IMR-90 (cell line): ENCODE measurements around the gene CHCHD1. TPM values are rescaled to one million over a fixed set of nuclear protein-coding genes. Genes with fewer than 3 reads are reported as not detected.

Experiments
- ATAC-seq: fragments of 200-7000 bp; cut with Tn5 transposase; 2 replicates; pipeline ENCODE4 v1.9.1; 2020; ENCODE audit warnings: low read depth, mild to moderate bottlenecking, moderate library complexity
- BruUV-seq: library from RNA; stranded (reverse); fragments of 400-500 nt; replicated peaks from 2 replicates; lab custom pipeline; 2021; lab: Mats Ljungman, UMichigan
- CTCF ChIA-PET: fragments of 300-600 bp; formaldehyde crosslinking; extraction: SDS; loops from one replicate; lab custom pipeline; 2021; ENCODE audit warnings: antibody characterized with exemption; lab: Yijun Ruan, JAX
- POLR2A ChIA-PET: fragments of 300-600 bp; sonication (Branson Sonifier 250); formaldehyde crosslinking; loops from one replicate; lab custom pipeline; 2022; ENCODE audit warnings: antibody characterized with exemption; ENCODE audit not compliant: unreplicated experiment; lab: Charles Lee
- DNase-seq: peaks from one replicate; pipeline ENCODE4 v3.0.0; 2013
- H2AFZ ChIP-seq: replicated peaks from 2 replicates; pipeline ENCODE3; 2013; ENCODE audit warnings: low read length, mild to moderate bottlenecking; ENCODE audit not compliant: poor library complexity
- H2AK5ac ChIP-seq: 2 replicates; pipeline ENCODE4 v1.6.1; 2013; ENCODE audit warnings: low read depth, low read length, inconsistent platforms
- H2AK9ac ChIP-seq: replicated peaks from 2 replicates; pipeline ENCODE3; 2013; ENCODE audit warnings: mild to moderate bottlenecking, low read depth, low read length, moderate library complexity; ENCODE audit not compliant: poor library complexity
- H2BK120ac ChIP-seq: 2 replicates; pipeline ENCODE4 v1.6.1; 2013; ENCODE audit warnings: low read depth, low read length, inconsistent platforms
- H2BK15ac ChIP-seq: 3 replicates; pipeline ENCODE4 v1.6.1; 2013; ENCODE audit warnings: low read depth, low read length, inconsistent platforms
- H2BK20ac ChIP-seq: 2 replicates; pipeline ENCODE4 v1.6.1; 2013; ENCODE audit warnings: low read depth, mild to moderate bottlenecking, inconsistent platforms, low read length, moderate library complexity
- H2BK5ac ChIP-seq: 2 replicates; pipeline ENCODE4 v1.6.1; 2013; ENCODE audit warnings: mild to moderate bottlenecking, low read depth, low read length, inconsistent platforms; ENCODE audit not compliant: poor library complexity, severe bottlenecking
- H3K14ac ChIP-seq: replicated peaks from 2 replicates; pipeline ENCODE4 v1.6.1; 2013; ENCODE audit warnings: low read depth, low read length, inconsistent platforms
- H3K18ac ChIP-seq: 2 replicates; pipeline ENCODE4 v1.6.1; 2013; ENCODE audit warnings: low read depth, low read length, control low read depth
- H3K23ac ChIP-seq: 2 replicates; pipeline ENCODE4 v1.6.1; 2013; ENCODE audit warnings: low read depth, low read length, inconsistent platforms
- H3K27ac ChIP-seq: 2 replicates; pipeline ENCODE4 v1.5.1; 2013; ENCODE audit warnings: mild to moderate bottlenecking, control low read depth, low read length; ENCODE audit not compliant: insufficient read depth
- H3K27me3 ChIP-seq: 2 replicates; pipeline ENCODE4 v1.6.1; 2013; ENCODE audit warnings: low read length; ENCODE audit not compliant: control insufficient read depth, insufficient read depth
- H3K36me3 ChIP-seq: 2 replicates; pipeline ENCODE4 v1.6.1; 2013; ENCODE audit warnings: low read length, mixed read lengths; ENCODE audit not compliant: control insufficient read depth, insufficient read depth
- H3K4ac ChIP-seq: 2 replicates; pipeline ENCODE4 v1.6.1; 2013; ENCODE audit warnings: low read depth, low read length, inconsistent platforms
- H3K4me1 ChIP-seq: 2 replicates; pipeline ENCODE4 v1.6.1; 2013; ENCODE audit warnings: low read length, mixed read lengths; ENCODE audit not compliant: control insufficient read depth, insufficient read depth
- H3K4me2 ChIP-seq: 2 replicates; pipeline ENCODE4 v1.6.1; 2013; ENCODE audit warnings: low read depth, mild to moderate bottlenecking, control low read depth, low read length, moderate library complexity
- H3K4me3 ChIP-seq: 2 replicates; pipeline ENCODE4 v1.5.1; 2013; ENCODE audit warnings: low read depth, mild to moderate bottlenecking, control low read depth, low read length, moderate library complexity; ENCODE audit not compliant: insufficient read depth
- H3K56ac ChIP-seq: 2 replicates; pipeline ENCODE4 v1.6.1; 2013; ENCODE audit warnings: low read length, inconsistent platforms; ENCODE audit not compliant: insufficient read depth; ENCODE audit errors: extremely low read depth
- H3K79me1 ChIP-seq, 2 experiments: 2 replicates each; pipeline ENCODE4 v1.6.1; 2013; ENCODE audit warnings: low read length in 2 of 2, inconsistent platforms in 1 of 2, low read depth in 1 of 2
- H3K9ac ChIP-seq: 2 replicates; pipeline ENCODE4 v1.6.1; 2013; ENCODE audit warnings: low read depth, low read length, control low read depth
- H3K9me1 ChIP-seq: 2 replicates; pipeline ENCODE4 v1.6.1; 2013; ENCODE audit warnings: low read length, inconsistent platforms; ENCODE audit not compliant: insufficient read depth
- H3K9me3 ChIP-seq: 2 replicates; pipeline ENCODE4 v1.6.1; 2013; ENCODE audit warnings: low read length; ENCODE audit not compliant: control insufficient read depth, insufficient read depth
- H4K20me1 ChIP-seq: 2 replicates; pipeline ENCODE4 v1.6.1; 2013; ENCODE audit warnings: low read length, inconsistent platforms; ENCODE audit not compliant: insufficient read depth
- H4K5ac ChIP-seq: 2 replicates; pipeline ENCODE4 v1.6.1; 2013; ENCODE audit warnings: mild to moderate bottlenecking, low read depth, low read length, control low read depth
- H4K8ac ChIP-seq, 2 experiments: 2 replicates each; pipeline ENCODE4 v1.6.1; 2013; ENCODE audit warnings: low read depth in 2 of 2, low read length in 2 of 2, control low read depth in 1 of 2, inconsistent platforms in 1 of 2
- H4K91ac ChIP-seq: 2 replicates; pipeline ENCODE4 v1.6.1; 2013; ENCODE audit warnings: low read depth, low read length, inconsistent platforms; ENCODE audit not compliant: insufficient read depth
- BHLHE40 ChIP-seq: fragments of 150-350 bp; IDR thresholded peaks from 2 replicates; pipeline ENCODE4 v1.6.1; 2016; ENCODE audit warnings: mild to moderate bottlenecking, low read depth, low read length
- CHD1 ChIP-seq: IDR thresholded peaks from 2 replicates; pipeline ENCODE4 v1.6.1; 2012; ENCODE audit warnings: low read depth, low read length, improper control_type of control experiment
- ELK1 ChIP-seq: fragments of 150-350 bp; IDR thresholded peaks from 2 replicates; pipeline ENCODE4 v1.6.1; 2016; ENCODE audit warnings: low read depth, mild to moderate bottlenecking, low read length, moderate library complexity, borderline replicate concordance
- MAZ ChIP-seq: IDR thresholded peaks from 2 replicates; pipeline ENCODE4 v1.6.1; 2012; ENCODE audit warnings: low read depth, mild to moderate bottlenecking, low read length, improper control_type of control experiment, moderate library complexity, borderline replicate concordance
- MXI1 ChIP-seq: IDR thresholded peaks from 2 replicates; pipeline ENCODE4 v1.6.1; 2012; ENCODE audit warnings: low read depth, mild to moderate bottlenecking, low read length, moderate library complexity, borderline replicate concordance
- RCOR1 ChIP-seq: IDR thresholded peaks from 2 replicates; pipeline ENCODE4 v1.6.1; 2012; ENCODE audit warnings: mild to moderate bottlenecking, low read length, improper control_type of control experiment; ENCODE audit not compliant: insufficient replicate concordance
- WGBS, 2 experiments: methylation state at CpG; one replicate each; pipeline versions ENCODE4 v1.1.5 to v1.1.7; 2013; ENCODE audit warnings: missing lambda C conversion rate in 2 of 2; ENCODE audit not compliant: insufficient read length in 1 of 2; ENCODE audit errors: extremely low coverage in 2 of 2; 5-methylcytosine and 5-hydroxymethylcytosine counted together
- dilution Hi-C: fragments of 300-500 bp; cut with HindIII; formaldehyde crosslinking; loops from one replicate; pipeline ENCODE4 v1.14.3; 2018; ENCODE audit warnings: low sequenced_read_pairs; ENCODE audit not compliant: unreplicated experiment
- in situ Hi-C: fragments of 300-500 bp; cut with MboI; formaldehyde crosslinking; loops from 3 replicates; pipeline ENCODE4 v1.14.3; 2019; ENCODE audit warnings: low sequenced_read_pairs, inconsistent platforms, mixed read lengths
- intact Hi-C: fragments of 100-400 bp; cut with micrococcal nuclease; formaldehyde crosslinking; loops from 2 replicates; pipeline ENCODE4 v1.10.0; 2022
- polyA plus RNA-seq, 3 experiments: library from polyadenylated mRNA; depleted of rRNA; stranded (reverse); fragments of >200 nt; gene quantifications; 2 replicates each; pipeline ENCODE4 v1.2.3, GENCODE V29; 2012; ENCODE audit warnings: low replicate concordance in 1 of 3
- total RNA-seq: library from RNA; depleted of rRNA; stranded (reverse); fragments of >200 nt; gene quantifications from 2 replicates; pipeline ENCODE4 v1.2.3, GENCODE V29; 2012

The CHCHD1 gene
- total and polyA plus RNA-seq, 2 of the 4 experiments (the other 2 are of a cell fraction) = 11.5 to 21.0 TPM

- Histone ChIP-seq H2BK5ac (peak overlapping the region; percentile 41), H3K9me1 (peaks cover 21% of the 10 kb centered on the region), H3K9ac (no peak overlapping the region), H3K23ac (no peak overlapping the region), H3K4me1 (peaks cover 11% of the 10 kb centered on the region), H4K8ac (no peak overlapping the region), H3K79me1 (peaks cover 50 to 78% of the 10 kb centered on the region in 2 experiments), H3K36me3 (peaks cover 48% of the 10 kb centered on the region), H2BK120ac (no peak overlapping the region), H3K56ac (no peak overlapping the region), H2AK5ac (no peak overlapping the region), H3K27ac (no peak overlapping the region), H2BK15ac (no peak overlapping the region), H2AK9ac (no peak overlapping the region), H3K18ac (no peak overlapping the region), H2AFZ (no peak overlapping the region), H3K4me3 (no peak overlapping the region), H2BK20ac (no peak overlapping the region), H3K9me3 (no peaks in the 10 kb centered on the region), H3K4me2 (no peak overlapping the region), H4K5ac (no peak overlapping the region), H4K20me1 (peaks cover 44% of the 10 kb centered on the region), H3K14ac (no peak overlapping the region), H3K27me3 (no peaks in the 10 kb centered on the region), H4K91ac (no peak overlapping the region), H3K4ac (no peak overlapping the region)
- TF ChIP-seq MAZ = no peak
- TF ChIP-seq MXI1 = no peak
- no peak for TF ChIP-seq ELK1
- no peak for TF ChIP-seq CHD1
- TF ChIP-seq RCOR1 = no peak
- TF ChIP-seq BHLHE40 = no peak
- intact Hi-C loops (no loop called here), dilution Hi-C loops (no loop called here), in situ Hi-C loops (no loop called here)
- CTCF ChIA-PET = no interaction called here
- POLR2A ChIA-PET = no interaction called here
- WGBS, 2 experiments = 100% methylated on average over 5 of the region's 9 CpGs; no CpG with 5 or more reads in 1 of the 2 experiments
- BruUV-seq = no TSS peak
- DNase-seq = no peak
- peak; percentile 15; the same call in 1 of the 2 replicates for ATAC-seq
Observed at GRCh38 chr10:73758704-73759511, 22.9 kb upstream of the CHCHD1 start.
